Activated CD8-positive, alpha-beta T cell treated with anti-CD3 and anti-CD28 coated beads, Interleukin-2, amount 10 ng/mL, durations not matched to agents 7 days and 5 days (primary cell): ENCODE results near the gene MAP3K14. TPM values are rescaled to one million over a fixed set of nuclear protein-coding genes. Genes with fewer than 3 reads are reported as not detected.

Experiments
- ATAC-seq: fragments of 150-1000 bp; cut with Tn5 transposase; one replicate; pipeline ENCODE4 v1.10.0; 2021; ENCODE audit warnings: moderate library complexity
- CTCF ChIA-PET: fragments of 350-600 bp; sonication (Branson Sonifier 250); formaldehyde crosslinking; loops from one replicate; lab custom pipeline; 2021; ENCODE audit warnings: antibody characterized with exemption; lab: Charles Lee
- POLR2A ChIA-PET: fragments of 350-600 bp; sonication (Branson Sonifier 250); formaldehyde crosslinking; loops from one replicate; lab custom pipeline; 2021; ENCODE audit warnings: antibody characterized with exemption; lab: Charles Lee
- DNase-seq: peaks from one replicate; pipeline ENCODE4 v3.0.0-alpha.2; 2020
- H3K27ac Mint-ChIP-seq: one replicate; pipeline ENCODE4 v1.8.0; 2021; ENCODE audit warnings: mild to moderate bottlenecking, mixed read lengths
- H3K27me3 Mint-ChIP-seq: one replicate; pipeline ENCODE4 v1.8.0; 2021; ENCODE audit warnings: low read depth, mixed read lengths
- H3K36me3 Mint-ChIP-seq: one replicate; pipeline ENCODE4 v1.8.0; 2021; ENCODE audit warnings: low read depth, mixed read lengths
- H3K4me1 Mint-ChIP-seq: one replicate; pipeline ENCODE4 v1.8.0; 2021; ENCODE audit warnings: low read depth, mixed read lengths
- H3K4me3 Mint-ChIP-seq: one replicate; pipeline ENCODE4 v1.8.0; 2021; ENCODE audit warnings: mild to moderate bottlenecking, mixed read lengths
- H3K9me3 Mint-ChIP-seq: one replicate; pipeline ENCODE4 v1.8.0; 2022; ENCODE audit warnings: mixed read lengths; ENCODE audit not compliant: insufficient read depth
- total RNA-seq, 2 experiments: library from RNA; stranded (reverse); gene quantifications; one replicate each; pipeline ENCODE4 v1.2.3, GENCODE V29; 2021

MAP3K14 gene
- total RNA-seq, 2 experiments from 2014 or later: 17.5 to 23.8 TPM

- ATAC-seq (no peak), DNase-seq (no peak)
- no peaks in the 10 kb centered on the region for H3K9me3 Mint-ChIP-seq
- ChIA-PET CTCF (interaction anchor here (0.5 to 1.4 kb wide), 3 partner anchors 12 to 832 kb away, joined by 3 to 4 read pairs (median 3); no protein-coding TSS in a partner anchor), POLR2A (no interaction called here)
- H3K4me1 Mint-ChIP-seq: peaks cover 14% of the 10 kb centered on the region
- no peak overlapping the region for H3K27ac Mint-ChIP-seq
- H3K27me3 Mint-ChIP-seq: no peaks in the 10 kb centered on the region
- no peak overlapping the region for H3K4me3 Mint-ChIP-seq
- no peaks in the 10 kb centered on the region for H3K36me3 Mint-ChIP-seq
Observed at GRCh38 chr17:45338023-45338781, 21.4 kb upstream of the MAP3K14 start.

- no peaks in the 10 kb centered on the region for H3K9me3 Mint-ChIP-seq
- no peaks in the 10 kb centered on the region for H3K36me3 Mint-ChIP-seq
- peaks cover 23% of the 10 kb centered on the region for H3K4me1 Mint-ChIP-seq
- ChIA-PET CTCF (interaction anchor here (1.3 kb wide), 1 partner anchor 59 kb away, joined by 6 read pairs; no protein-coding TSS in a partner anchor), POLR2A (interaction anchor here (0.6 to 0.8 kb wide), 2 partner anchors 9 to 19 kb away, joined by 3 to 4 read pairs; partner anchors contain the start of gene MAP3K14)
- no peaks in the 10 kb centered on the region for H3K27me3 Mint-ChIP-seq
- ATAC-seq (no peak), DNase-seq (no peak)
- H3K4me3 Mint-ChIP-seq: no peak overlapping the region
- H3K27ac Mint-ChIP-seq: no peak overlapping the region
Observed at GRCh38 chr17:45336390-45337182, 19.8 kb upstream of the MAP3K14 start.

- DNase-seq: no peak
- Mint-ChIP-seq H3K36me3 (no peaks in the 10 kb centered on the region), H3K27ac (no peak overlapping the region), H3K27me3 (no peaks in the 10 kb centered on the region), H3K4me3 (no peak overlapping the region), H3K4me1 (peaks cover 23% of the 10 kb centered on the region), H3K9me3 (no peaks in the 10 kb centered on the region)
- ChIA-PET CTCF (interaction anchor here (1.3 kb wide), 1 partner anchor 59 kb away, joined by 6 read pairs; no protein-coding TSS in a partner anchor), POLR2A (interaction anchor here (0.6 to 0.8 kb wide), 2 partner anchors 18 to 127 kb away, joined by 3 to 4 read pairs; partner anchors contain the start of gene MAP3K14)
- no peak for ATAC-seq
Observed at GRCh38 chr17:45335721-45336120, 18.9 kb upstream of the MAP3K14 start.

GRCh38 chr17:45334701-45335677 is 18.2 kb upstream of the MAP3K14 start:
- ATAC-seq: no peak
- no peak overlapping the region for H3K4me3 Mint-ChIP-seq
- CTCF ChIA-PET: interaction anchor here (1.0 to 1.3 kb wide), 3 partner anchors 18 to 58 kb away, joined by 3 to 6 read pairs (median 5); partner anchors contain the start of gene MAP3K14
- H3K27me3 Mint-ChIP-seq: no peaks in the 10 kb centered on the region
- no peaks in the 10 kb centered on the region for H3K36me3 Mint-ChIP-seq
- H3K27ac Mint-ChIP-seq: no peak overlapping the region
- peaks cover 23% of the 10 kb centered on the region for H3K4me1 Mint-ChIP-seq
- no peak for DNase-seq
- H3K9me3 Mint-ChIP-seq: no peaks in the 10 kb centered on the region
- POLR2A ChIA-PET: interaction anchor here (0.6 to 0.7 kb wide), 2 partner anchors 35 to 75 kb away, joined by 3 read pairs; no protein-coding TSS in a partner anchor

- POLR2A ChIA-PET: interaction anchor here (0.6 to 0.7 kb wide), 2 partner anchors 34 to 76 kb away, joined by 3 read pairs; no protein-coding TSS in a partner anchor
- H3K4me1 Mint-ChIP-seq: peaks cover 30% of the 10 kb centered on the region
- H3K9me3 Mint-ChIP-seq: no peaks in the 10 kb centered on the region
- H3K36me3 Mint-ChIP-seq: no peaks in the 10 kb centered on the region
- H3K4me3 Mint-ChIP-seq: no peak overlapping the region
- CTCF ChIA-PET: interaction anchor here (1.0 to 1.2 kb wide), 3 partner anchors 17 to 57 kb away, joined by 3 to 5 read pairs (median 4); partner anchors contain the start of gene MAP3K14
- ATAC-seq (no peak), DNase-seq (no peak)
- H3K27me3 Mint-ChIP-seq: no peaks in the 10 kb centered on the region
- no peak overlapping the region for H3K27ac Mint-ChIP-seq
Observed at GRCh38 chr17:45334231-45334630, 17.4 kb upstream of the MAP3K14 start.

- DNase-seq (no peak), ATAC-seq (no peak)
- Mint-ChIP-seq H3K36me3 (no peaks in the 10 kb centered on the region), H3K27ac (peak overlapping the region; percentile 61), H3K9me3 (no peaks in the 10 kb centered on the region), H3K4me1 (peaks cover 30% of the 10 kb centered on the region), H3K27me3 (no peaks in the 10 kb centered on the region), H3K4me3 (no peak overlapping the region)
- ChIA-PET CTCF (interaction anchor here (1.0 to 1.2 kb wide), 3 partner anchors 17 to 57 kb away, joined by 3 to 5 read pairs (median 4); partner anchors contain the start of gene MAP3K14), POLR2A (no interaction called here)
Observed at GRCh38 chr17:45333702-45334092, 16.9 kb upstream of the MAP3K14 start.

- Mint-ChIP-seq H3K4me1 (peaks cover 30% of the 10 kb centered on the region), H3K36me3 (no peaks in the 10 kb centered on the region), H3K4me3 (peak overlapping the region; percentile 32), H3K9me3 (no peaks in the 10 kb centered on the region), H3K27ac (peak overlapping the region; percentile 61), H3K27me3 (no peaks in the 10 kb centered on the region)
- ATAC-seq: no peak
- ChIA-PET POLR2A (no interaction called here), CTCF (interaction anchor here (1.2 kb wide), 2 partner anchors 16 to 56 kb away, joined by 3 to 4 read pairs; partner anchors contain the start of gene MAP3K14)
- DNase-seq: no peak
Observed at GRCh38 chr17:45332989-45333701, 16.3 kb upstream of the MAP3K14 start.

- CTCF ChIA-PET: interaction anchor here (1.2 kb wide), 1 partner anchor 55 kb away, joined by 3 read pairs; no protein-coding TSS in a partner anchor
- H3K36me3 Mint-ChIP-seq: no peaks in the 10 kb centered on the region
- POLR2A ChIA-PET: no interaction called here
Observed at GRCh38 chr17:45332505-45332904, 15.7 kb upstream of the MAP3K14 start.

GRCh38 chr17:45326626-45327025 is 9.8 kb upstream of the MAP3K14 start:
- ATAC-seq: no peak
- Mint-ChIP-seq H3K4me1 (peaks cover 13% of the 10 kb centered on the region), H3K4me3 (no peak overlapping the region), H3K27ac (no peak overlapping the region), H3K27me3 (peaks cover 14% of the 10 kb centered on the region), H3K9me3 (no peaks in the 10 kb centered on the region), H3K36me3 (no peaks in the 10 kb centered on the region)
- ChIA-PET POLR2A (interaction anchor here (0.6 to 1.5 kb wide), 2 partner anchors 9 to 179 kb away, joined by 3 to 4 read pairs; partner anchors contain the start of genes HEXIM1 and MAP3K14), CTCF (interaction anchor here (1.1 to 1.9 kb wide), 7 partner anchors 9 to 129 kb away, joined by 3 to 8 read pairs (median 4); no protein-coding TSS in a partner anchor)
- DNase-seq: no peak

More at GRCh38 chr17:45332505-45332904, 15.7 kb upstream of the MAP3K14 start:
- H3K4me3 Mint-ChIP-seq: no peak overlapping the region
- ATAC-seq (no peak), DNase-seq (no peak)
- peaks cover 30% of the 10 kb centered on the region for H3K4me1 Mint-ChIP-seq
- no peak overlapping the region for H3K27ac Mint-ChIP-seq
- H3K9me3 Mint-ChIP-seq: no peaks in the 10 kb centered on the region
- H3K27me3 Mint-ChIP-seq: no peaks in the 10 kb centered on the region

- Mint-ChIP-seq H3K36me3 (no peaks in the 10 kb centered on the region), H3K9me3 (no peaks in the 10 kb centered on the region), H3K27ac (no peak overlapping the region), H3K4me3 (no peak overlapping the region), H3K4me1 (peaks cover 20% of the 10 kb centered on the region), H3K27me3 (peaks cover 14% of the 10 kb centered on the region)
- ChIA-PET POLR2A (interaction anchor here (1.5 kb wide), 1 partner anchor 8 kb away, joined by 4 read pairs; the partner anchor contains the start of gene MAP3K14), CTCF (interaction anchor here (1.0 to 1.9 kb wide), 8 partner anchors 8 to 128 kb away, joined by 3 to 8 read pairs (median 4); no protein-coding TSS in a partner anchor)
- DNase-seq (no peak), ATAC-seq (no peak)
Observed at GRCh38 chr17:45325810-45326209, 9.0 kb upstream of the MAP3K14 start.
